Kidney capillary endothelial cell (primary cell): Measurements from ENCODE around the gene GPR160.
"Not testable (repeated sequence)": the region's sequence is repeated elsewhere in the genome, so short reads cannot be mapped to it uniquely, and the experiment has no call there.

ENCODE experiments used
- DNase-seq: peaks from one replicate; pipeline ENCODE4 v3.0.0-alpha.2; 2018; ENCODE audit warnings: low spot score

The GPR160 gene

GRCh38 chr3:170111147-170111771 is 73.5 kb downstream of the GPR160 start:
- no peak for DNase-seq

DNA sequence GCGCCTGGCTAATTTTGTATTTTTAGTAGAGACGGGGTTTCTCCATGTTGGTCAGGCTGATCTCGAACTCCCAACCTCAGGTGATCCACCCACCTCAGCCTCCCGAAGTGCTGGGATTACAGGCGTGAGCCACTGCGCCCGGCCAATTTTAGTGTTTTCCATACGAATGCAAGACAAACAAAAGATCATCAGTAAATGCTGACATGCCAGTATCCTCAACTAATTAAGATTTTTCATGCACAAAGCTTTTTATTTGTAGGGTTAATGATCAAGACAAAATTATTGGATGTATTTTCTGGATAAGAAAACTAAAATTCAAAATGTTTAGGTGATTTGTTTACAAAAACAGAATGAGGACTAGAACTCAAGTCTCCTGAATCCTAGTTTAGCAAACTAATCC is 76.4 kb downstream of the GPR160 start:
- DNase-seq, result not testable (repeated sequence)

GRCh38 chr3:170117134-170117533 is 79.3 kb downstream of the GPR160 start:
- peak; percentile 3 for DNase-seq

- DNase-seq, result no peak
These were observed 90.6 kb downstream of the GPR160 start for GRCh38 chr3:170128259-170128976.

GRCh38 chr3:170128977-170129431 is 91.2 kb downstream of the GPR160 start:
- no peak for DNase-seq

DNA sequence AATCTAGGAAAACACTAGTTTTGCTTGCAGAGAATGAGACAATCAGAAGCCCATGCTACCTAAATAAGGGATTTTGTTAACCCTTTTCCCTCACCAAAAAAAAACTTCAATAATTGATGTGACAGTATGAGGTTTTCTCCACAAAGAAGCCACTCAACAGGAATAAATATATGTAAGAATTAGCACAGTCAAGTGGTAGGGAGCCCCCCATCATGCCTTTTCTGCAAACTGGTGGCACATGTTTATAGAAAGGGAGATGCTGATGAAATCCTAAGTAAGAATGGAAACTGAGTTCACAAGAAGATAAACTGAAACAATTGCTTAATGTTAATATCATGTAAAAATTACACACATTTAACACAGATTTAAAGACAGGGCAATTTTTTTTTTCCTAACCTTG is 92.7 kb downstream of the GPR160 start:
- no peak for DNase-seq

DNA sequence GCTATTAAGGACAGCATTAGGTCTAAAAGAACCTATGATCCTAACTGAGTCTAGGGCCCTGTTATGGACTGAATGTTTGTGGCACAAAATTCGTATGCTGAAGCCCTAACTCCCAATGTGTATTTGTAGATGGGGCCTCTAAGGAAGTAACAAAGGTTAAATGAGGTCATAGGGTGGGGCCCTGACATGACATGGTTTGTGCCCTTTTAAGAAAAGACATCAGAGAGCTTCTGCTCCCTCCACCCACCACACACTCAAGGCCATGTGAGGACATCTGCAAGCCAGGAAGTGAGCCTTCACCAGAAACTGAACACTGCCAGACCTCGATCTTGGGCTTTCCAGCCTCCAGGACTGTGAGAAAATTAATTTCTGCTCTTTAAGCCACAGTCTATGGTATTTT is 94.5 kb downstream of the GPR160 start:
- DNase-seq, result no peak
